Urothelium cell line (cell line): Measurements from ENCODE around the gene DTWD2.

Experiments used
- DNase-seq: peaks from one replicate; pipeline ENCODE4 v3.0.0; 2011; ENCODE audit warnings: low spot score, mixed read lengths
- FAIRE-seq: peaks from 2 replicates; lab custom pipeline; 2011; peaks lifted over from hg19 to GRCh38; lab: Jason Lieb, UNC

DTWD2 gene

DNA sequence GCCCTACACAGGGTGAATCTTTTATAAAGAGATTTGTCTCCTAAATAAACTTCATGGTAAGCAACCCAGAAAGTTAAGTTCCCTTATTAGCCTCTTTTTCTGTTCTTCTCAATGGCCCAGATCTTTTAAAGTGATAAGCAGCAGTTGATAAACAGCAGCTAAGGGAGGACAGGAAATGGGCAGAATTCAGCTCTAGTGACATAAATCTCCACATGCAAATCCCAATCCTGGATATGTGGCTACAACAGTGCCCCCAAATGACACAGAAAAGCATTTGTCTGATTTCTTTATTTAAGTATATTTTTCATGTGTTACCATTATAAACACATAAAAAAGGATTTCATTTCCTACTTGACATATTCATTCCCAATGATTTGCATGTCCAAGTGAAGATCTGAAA is 199.0 kb downstream of the DTWD2 start:
- no peak for FAIRE-seq
- no peak for DNase-seq

DNA sequence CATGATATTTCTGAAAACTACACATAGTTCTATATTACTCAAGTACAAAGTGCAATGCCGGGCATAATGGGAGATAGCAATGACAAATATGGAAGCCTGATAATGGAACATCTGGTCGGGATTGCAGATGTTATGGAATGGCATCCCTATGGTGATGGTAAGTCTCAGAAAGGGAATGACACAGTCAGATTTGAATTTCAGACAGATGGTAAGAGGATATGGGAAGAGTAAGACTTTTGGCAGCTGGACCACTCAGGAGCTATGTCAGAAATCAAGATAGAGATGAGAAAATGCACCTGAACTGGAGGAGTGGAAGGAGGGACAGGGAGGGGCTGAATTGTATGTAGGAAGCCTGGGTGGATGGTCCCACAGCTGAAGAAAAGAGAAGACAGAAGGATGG is 200.0 kb downstream of the DTWD2 start:
- DNase-seq (no peak), FAIRE-seq (no peak)
